Erythroblast (primary cell): ENCODE measurements around the gene NRXN3.
"Not testable (repeated sequence)": the region's sequence is repeated elsewhere in the genome, so short reads cannot be mapped to it uniquely, and the experiment has no call there.

Experiments
- DNase-seq, 2 experiments: peaks; one replicate each; lab custom pipeline; 2025; lab: John Stamatoyannopoulos, UW
- GATA1 ChIP-seq: IDR thresholded peaks from 2 replicates; pipeline ENCODE4 v1.6.1; 2011; ENCODE audit warnings: low read depth, mild to moderate bottlenecking, control low read depth, low read length, moderate library complexity
- POLR2A ChIP-seq: IDR thresholded peaks from 2 replicates; pipeline ENCODE4 v1.6.1; 2011; ENCODE audit warnings: mild to moderate bottlenecking, low read length

NRXN3 gene

DNA sequence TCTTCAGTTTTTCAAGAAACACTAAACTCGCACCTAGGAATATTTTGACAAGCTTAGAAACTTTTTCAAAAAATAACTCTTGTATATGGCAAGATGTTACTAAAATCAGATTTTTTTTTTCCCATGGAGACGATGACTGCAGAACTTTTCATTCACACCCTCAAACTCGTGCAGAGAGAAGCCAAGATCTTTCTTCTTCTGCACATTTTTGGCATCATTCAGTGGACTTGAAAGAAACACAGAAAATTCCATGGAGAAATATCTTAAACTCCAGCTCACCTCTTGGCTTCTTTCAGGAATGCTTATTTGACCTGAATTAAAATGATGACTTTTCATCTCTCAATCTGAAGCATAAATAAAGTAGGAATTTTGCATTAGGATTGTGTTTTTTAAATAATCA is 919.4 kb downstream of the NRXN3 start:
- TF ChIP-seq POLR2A (no peak), GATA1 (no peak)
- DNase-seq: no peak

DNA sequence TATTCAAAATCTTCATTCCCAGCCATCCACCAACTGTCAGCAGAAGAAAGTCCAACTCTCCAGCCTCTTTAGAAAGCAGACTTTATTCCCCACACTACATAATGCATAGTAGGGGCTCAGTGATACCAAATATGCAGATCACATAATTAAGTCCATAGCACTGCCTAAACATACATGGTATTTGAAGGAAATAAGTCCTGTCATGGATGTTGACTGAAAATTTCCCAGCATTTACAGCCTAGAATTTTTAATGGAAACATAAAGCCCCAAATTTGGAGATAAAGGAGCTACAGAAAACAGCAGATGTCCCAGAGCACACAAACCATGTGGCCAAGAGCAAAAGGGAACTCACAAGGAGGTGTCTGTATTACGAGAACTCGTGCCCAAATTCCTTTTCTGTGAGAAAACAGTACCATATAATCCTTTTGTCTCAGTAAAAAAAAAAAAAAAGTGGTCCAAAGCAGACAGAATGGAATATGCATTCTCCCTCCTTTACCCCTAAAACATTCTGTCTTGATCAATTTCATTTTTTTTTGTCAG is 920.5 kb downstream of the NRXN3 start:
- no peak for TF ChIP-seq POLR2A
- no peak for TF ChIP-seq GATA1
- DNase-seq: no peak

DNA sequence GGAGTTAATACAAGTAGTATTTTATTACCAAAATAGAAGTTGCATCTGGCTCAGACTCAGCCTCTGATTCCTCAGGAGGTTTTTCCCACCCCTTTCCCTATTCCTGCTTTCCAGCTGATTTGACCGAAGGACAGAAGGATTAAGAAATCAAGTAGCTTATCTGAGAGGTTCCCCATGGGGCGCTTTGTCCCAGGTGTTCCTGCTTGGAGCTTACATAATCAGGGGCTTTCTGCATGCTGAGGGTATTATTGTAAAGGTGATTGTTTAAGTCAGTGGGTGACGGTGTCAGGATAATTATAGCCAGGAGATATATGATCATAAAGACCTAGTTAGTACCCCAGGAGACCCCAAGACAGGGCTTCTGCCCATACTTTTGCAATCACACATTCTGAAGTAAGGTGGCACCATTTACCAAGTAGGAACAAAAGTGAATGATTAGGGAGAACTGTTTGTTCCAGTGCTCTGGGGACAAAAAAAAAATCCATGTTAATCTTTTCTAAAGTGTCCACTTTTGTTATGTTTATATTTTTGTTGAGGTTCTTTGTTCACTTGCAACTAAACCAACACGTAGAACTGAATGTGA is 921.3 kb downstream of the NRXN3 start:
- TF ChIP-seq GATA1 (no peak), POLR2A (no peak)
- DNase-seq: no peak

DNA sequence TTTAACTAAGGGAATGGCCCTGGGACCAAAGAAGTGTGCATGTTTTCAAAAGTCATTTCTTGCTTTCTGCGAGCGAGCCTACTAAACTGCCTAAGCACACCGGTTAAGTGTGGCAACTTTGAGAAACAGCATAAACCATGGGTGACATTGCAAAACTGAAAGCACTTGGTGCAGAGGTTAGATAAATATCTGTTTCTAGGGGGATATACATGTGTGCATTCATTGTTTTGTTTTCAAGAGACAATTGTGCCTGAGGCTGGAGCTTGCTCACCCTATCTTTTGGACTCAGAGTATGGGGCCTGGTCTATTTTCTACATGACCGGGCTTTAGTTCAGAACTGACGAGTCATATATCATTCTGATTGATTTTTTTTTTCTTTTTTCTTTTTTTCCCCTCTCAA is 923.4 kb downstream of the NRXN3 start:
- TF ChIP-seq POLR2A: no peak
- no peak for TF ChIP-seq GATA1
- no peak for DNase-seq

DNA sequence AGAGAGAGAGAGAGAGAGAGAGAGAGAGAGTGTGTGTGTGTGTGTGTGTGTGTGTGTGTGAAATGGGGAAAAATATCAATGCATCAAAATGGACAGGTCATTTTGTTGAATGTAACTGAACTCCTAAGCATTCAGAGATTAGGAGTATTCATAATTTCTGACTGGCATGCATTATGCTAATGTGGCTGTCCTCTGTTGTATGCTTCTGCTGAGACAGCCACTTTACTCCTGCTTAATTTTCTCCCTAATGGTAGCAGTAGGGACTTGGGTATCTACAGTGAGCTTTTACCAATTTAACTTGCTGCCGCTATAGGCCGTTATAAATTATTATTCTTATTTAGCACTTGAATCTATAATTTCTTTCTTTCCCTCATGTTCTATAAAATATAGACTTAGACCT is 924.8 kb downstream of the NRXN3 start:
- TF ChIP-seq POLR2A (no peak), GATA1 (no peak)
- DNase-seq: no peak

DNA sequence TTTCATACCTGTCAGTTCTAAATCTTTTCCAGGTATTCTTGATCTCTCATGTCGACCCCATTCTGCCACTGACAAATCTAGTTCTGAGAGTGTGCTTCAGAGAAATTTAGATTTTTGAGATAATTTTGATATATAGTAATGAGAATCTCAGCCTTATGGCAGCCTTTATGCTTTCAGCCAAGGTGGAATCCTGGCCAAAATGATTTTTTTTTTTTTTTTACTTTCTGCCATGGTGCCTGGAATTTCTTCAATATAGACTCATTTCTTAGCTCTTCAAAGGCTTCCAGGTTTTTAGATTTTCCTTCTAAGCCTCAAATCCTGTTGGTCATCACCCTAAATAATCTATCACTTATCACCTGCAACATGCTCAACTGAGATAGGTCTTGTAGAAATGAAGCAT is 926.6 kb downstream of the NRXN3 start:
- TF ChIP-seq POLR2A: no peak
- TF ChIP-seq GATA1: no peak
- DNase-seq: no peak

DNA sequence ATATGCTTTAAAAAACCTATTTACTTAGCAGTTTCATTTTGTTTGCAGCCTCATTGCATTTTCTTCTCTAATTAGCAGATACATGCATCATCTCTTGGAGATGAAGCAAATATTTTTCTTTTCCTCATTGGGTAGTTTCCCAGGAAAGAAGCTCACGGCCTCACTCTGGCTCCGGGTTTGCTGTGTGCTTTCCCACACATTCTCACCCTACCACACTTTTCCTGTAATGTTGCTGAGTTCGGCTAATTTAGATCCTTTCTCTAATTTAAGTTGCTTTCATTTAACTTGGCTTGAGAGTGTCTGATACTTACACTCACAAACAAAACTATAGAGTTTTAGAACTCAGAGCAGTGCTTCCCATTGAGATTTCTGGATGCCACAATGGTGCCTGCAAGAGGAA is 928.2 kb downstream of the NRXN3 start:
- no peak for DNase-seq
- TF ChIP-seq POLR2A: no peak
- no peak for TF ChIP-seq GATA1

DNA sequence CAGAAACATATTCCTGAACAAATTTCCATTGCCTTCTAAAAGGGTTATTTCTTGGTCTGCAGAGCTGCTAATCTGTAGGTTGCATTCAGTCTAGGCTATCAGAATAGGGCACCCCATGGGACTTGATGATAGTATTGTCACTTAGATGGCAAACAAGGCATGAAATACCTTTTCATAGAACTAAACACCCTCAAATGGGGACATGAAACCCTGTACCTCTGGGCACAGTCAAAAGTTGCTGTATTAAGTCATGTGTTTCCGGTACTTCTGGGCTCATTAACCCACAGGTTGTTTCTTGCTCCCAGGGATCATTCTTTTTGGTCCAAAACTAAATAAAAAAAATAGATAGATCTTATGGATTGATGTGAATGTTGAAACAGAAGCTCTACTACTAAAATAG is 930.4 kb downstream of the NRXN3 start:
- DNase-seq: no peak
- TF ChIP-seq GATA1 (no peak), POLR2A (no peak)

DNA sequence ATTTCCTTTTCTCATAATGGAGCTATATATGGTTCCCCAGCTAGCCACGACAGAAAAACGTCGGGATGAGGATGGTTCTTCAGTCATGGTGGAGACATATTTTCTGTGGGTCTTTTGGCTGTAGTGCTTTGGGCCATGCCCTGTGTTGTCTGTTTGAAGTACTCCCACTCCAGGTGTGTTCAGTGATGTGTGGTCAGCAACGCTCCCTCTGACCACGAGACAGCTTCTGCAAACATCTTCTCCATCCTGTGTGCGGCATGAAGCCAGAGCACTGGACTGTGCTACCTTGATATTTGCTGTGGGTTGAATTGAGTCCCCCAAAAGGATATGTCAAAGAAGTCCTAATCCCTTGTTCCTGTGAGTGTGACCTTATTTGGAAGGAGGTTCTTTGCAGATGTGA is 931.2 kb downstream of the NRXN3 start:
- no peak for DNase-seq
- no peak for TF ChIP-seq GATA1
- TF ChIP-seq POLR2A: no peak

DNA sequence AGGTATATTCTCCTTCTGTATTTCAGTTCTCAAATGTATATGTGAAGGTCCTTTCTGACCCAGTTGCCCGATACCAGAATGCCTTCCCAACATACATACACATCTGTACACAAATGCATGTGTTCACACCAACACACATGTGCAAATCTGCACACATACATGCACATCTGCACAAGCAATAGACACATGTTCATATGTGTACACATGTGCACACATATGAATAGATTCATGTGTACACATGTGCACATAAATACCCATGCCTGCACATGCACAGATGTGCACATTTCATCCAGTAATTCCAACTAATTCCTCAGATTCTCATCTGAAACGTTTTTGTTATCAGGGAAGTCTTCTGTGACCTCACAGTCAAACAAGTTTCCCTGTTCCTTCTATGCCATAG is 933.6 kb downstream of the NRXN3 start:
- DNase-seq: no peak
- TF ChIP-seq POLR2A (no peak), GATA1 (no peak)

DNA sequence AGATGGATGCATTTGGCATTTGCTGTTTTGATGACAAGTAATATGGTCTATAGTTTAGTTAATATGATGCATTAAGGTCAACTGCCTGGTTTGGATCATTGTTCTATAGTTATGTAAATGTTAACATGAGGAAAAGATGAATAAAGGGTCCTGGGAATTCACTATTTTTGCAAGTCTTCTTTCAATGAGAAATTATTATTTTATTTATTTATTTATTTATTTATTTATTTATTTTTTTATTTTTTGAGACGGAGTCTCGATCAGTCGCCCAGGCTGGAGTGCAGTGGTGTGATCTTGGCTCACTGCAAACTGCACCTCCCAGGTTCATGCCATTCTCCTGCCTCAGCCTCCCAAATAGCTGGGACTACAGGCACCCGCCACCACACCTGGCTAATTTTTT is 940.4 kb downstream of the NRXN3 start:
- DNase-seq: not testable (repeated sequence)

DNA sequence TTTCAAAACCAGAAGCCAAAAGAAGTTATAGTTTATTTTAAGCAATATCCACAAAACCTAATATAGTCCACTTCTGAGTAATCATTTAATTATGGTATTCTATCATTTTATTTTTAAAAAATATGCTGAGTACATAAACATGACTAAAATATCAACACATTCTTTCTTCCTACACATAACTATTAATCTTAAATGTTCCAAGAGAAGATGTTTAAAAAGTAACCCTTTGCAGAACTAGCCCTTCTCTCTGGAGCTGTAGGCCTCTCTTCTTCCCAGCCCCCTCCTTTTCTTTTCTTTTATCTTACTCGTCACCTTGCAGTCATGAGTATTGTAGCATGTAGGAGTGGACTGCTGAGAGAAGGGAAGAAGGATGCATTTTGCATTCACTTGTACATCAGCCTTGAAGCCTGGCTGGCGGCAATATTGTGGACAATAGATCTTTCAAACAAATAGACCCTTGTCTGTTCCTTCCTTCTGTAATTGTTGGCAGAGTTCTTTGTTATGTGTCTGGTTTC is 941.9 kb downstream of the NRXN3 start:
- DNase-seq: no peak
- TF ChIP-seq POLR2A (no peak), GATA1 (no peak)

DNA sequence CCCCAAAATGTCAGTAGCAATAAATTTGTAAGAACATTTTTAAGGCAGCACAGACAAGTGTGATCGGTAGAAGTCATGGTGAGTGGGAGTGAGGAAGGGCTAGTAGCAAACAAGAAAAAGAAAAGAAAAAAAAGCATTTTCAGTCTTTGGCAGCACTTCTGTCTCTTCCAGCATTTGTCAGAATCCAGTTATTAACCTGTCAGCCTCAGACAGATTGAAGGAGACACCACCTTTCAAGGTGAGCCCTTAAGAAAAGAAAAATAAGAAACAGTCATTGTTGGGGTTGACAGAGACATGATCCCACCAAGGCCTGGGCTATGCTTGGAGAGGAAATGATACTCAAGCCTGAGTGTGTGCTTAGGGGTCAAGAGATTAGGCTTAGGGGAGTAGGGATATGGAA is 947.4 kb downstream of the NRXN3 start:
- no peak for DNase-seq
- TF ChIP-seq POLR2A: no peak
- TF ChIP-seq GATA1: no peak

DNA sequence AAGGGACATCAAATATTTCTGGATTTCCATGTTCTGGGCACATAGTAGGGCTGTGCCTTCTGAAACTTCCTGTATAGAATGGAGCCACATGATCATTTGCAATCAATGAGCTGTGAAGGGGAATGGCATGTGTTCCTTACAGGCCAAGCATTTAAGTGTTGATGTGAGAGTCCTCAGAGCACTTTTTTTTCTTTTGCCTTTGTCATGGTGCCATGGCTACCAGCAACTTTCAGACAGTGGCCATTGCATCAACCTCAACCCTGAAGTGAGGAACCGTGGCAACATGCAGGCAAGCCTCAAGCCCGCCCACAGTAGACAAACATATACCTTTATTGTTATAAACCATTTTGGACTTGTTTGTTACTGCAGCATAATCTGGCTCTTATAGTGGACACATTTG is 948.1 kb downstream of the NRXN3 start:
- no peak for DNase-seq
- TF ChIP-seq GATA1: no peak
- TF ChIP-seq POLR2A: no peak

DNA sequence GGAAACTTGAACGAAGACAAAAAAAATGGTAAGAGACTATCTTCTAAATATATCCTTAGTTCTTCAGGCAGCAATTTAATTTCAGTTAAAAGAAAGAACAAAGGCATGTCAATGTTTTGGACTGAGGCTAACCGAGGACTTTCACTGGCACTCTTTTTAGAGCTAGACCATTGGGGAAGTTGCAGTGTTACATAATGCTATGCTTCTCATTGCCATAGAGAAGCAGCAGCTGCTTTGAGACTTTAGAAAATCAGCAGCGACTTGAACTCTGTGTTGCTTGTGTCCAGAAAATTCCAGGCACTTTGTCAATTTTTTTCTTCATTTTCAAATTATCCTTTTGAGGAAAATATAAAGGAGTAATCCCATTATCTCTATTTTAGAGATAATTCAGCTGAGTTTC is 964.2 kb downstream of the NRXN3 start:
- DNase-seq: no peak
- TF ChIP-seq POLR2A: no peak
- no peak for TF ChIP-seq GATA1
